Measurements from ENCODE around the gene TMPRSS9.
"Not testable (repeated sequence)": the region's sequence is repeated elsewhere in the genome, so short reads cannot be mapped to it uniquely, and the experiment has no call there.

Gene TMPRSS9

DNA sequence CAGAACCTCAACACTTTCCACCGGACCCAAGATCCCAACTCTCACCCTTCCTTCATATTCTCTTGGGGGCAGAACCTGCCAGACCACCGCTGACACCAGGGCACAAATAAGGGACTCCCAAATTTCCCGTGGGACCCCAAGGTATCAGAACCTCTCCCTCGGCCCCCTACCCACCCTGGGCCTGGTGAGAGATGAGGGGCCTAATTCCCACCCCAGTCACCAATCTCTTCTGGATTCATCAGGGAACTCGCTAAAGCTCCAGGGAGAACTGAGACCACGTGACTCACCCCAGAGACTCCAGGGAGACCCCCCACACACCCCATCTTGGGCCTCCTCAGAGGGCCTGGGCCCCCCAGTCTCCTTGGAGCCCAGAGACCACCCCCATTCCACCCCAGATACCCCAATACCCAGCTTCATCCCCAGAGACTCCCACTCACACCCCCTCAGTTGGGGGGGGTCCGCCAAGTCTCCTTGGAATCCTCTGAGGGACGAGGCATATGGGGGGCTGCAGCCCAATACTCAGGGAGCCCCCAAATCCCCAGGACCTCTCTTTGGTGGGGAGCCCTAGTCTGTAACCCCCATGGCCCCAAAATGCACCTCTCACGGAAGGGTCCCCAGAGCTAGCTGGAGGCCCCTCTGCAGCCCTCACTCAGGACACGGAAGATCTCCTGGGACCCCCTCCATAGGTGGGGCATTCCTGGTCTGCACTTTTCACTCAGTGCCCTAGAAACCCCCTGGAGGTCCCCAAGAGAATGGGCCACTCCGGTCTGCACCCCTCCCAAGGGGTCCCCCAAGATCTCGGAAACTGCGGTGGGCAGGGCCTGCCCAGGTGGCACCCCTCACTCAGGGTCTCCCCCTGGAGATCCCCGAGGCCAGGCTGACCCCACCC, 95.1 kb downstream of the TMPRSS9 start:
- CTCF ChIA-PET: interaction anchor here (1.3 to 1.5 kb wide), 2 partner anchors 158 to 165 kb away, joined by 3 to 6 read pairs; no protein-coding TSS in a partner anchor
- DNase-seq (ENCODE audit: extremely low spot score): no peak
- no peak for TF ChIP-seq CTCF (IDR thresholded peaks at IDR 0.05; ENCODE audit: control extremely low read depth, extremely low read depth, low read depth, missing control alignments)
- POLR2A ChIA-PET: interaction anchor here (1.6 to 2.9 kb wide), 3 partner anchors 21 to 28 kb away, joined by 4 to 45 read pairs (median 20); partner anchors contain the start of genes GADD45B and TIMM13

DNA sequence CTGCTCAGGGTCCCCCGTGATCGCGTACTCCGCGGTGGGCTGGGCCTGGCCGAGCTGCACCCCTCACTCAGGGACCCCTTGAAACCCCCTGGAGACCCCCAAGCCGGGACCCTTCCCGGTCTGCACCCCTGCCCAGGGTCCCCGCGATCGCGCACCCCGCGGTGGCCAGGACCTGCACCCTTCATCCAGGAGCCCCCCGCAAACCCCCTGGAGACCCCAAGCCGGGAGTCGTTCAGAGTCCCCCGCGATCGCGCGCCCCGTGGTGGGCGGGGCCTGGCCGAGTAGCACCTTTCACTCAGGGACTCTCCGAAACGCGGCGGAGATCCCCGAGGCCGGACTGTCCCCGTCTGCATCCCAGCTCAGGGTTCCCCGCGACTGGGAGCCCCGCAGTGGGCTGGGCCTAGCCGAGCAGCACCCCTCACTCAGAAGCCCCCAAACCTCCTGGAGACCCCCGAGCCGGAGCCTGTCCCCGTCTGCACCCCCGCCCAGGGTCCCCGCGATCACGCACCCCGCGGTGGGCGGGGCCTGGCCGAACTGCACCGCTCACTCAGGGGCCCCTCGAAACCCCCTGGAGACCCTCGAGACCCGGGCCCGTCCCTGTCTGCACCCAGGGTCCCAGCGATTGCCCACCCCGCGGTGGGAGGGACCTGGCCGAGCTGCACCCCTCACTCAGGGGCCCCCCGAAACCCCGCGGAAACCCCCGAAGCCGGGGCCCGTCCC, 95.9 kb downstream of the TMPRSS9 start:
- no peak for TF ChIP-seq CTCF (IDR thresholded peaks at IDR 0.05; ENCODE audit: control extremely low read depth, extremely low read depth, low read depth, missing control alignments)
- peak; percentile 86 for DNase-seq (ENCODE audit: extremely low spot score)
- ChIA-PET CTCF (interaction anchor here (0.7 to 1.5 kb wide), 8 partner anchors 13 to 192 kb away, joined by 3 to 10 read pairs (median 6); no protein-coding TSS in a partner anchor), POLR2A (interaction anchor here (1.6 to 2.9 kb wide), 2 partner anchors 22 to 28 kb away, joined by 4 to 45 read pairs; partner anchors contain the start of genes GADD45B and TIMM13)

DNA sequence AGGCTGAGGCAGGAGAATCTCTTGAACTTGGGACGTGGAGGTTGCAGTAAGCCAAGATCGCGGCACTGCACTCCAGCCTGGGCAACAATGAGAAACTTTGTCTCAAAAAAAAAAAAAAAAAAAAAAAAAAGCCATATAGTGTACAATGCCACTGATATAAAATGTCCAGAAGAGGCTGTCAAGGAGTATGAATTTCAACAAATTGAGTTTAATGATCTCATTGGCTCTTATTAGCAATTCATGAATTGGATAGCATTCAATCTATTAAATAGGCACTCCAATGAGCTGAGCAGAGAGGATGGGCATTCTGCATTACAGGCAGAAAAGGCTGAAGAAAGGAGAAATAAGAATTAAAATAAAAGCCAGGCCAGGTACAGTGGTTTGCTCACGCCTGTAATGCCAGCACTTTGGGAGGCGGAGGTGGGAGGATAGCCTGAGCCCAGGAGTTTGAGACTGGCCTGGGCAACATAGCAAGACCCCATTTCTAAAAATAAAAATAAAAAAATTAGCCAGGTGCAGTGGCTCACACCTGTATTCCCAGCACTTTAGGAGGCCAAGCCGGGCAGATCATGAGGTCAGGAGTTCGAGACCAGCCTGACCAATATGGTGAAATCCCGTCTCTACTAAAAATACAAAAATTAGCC, 97.5 kb downstream of the TMPRSS9 start:
- no peak for TF ChIP-seq CTCF (IDR thresholded peaks at IDR 0.05; ENCODE audit: control extremely low read depth, extremely low read depth, low read depth, missing control alignments)
- POLR2A ChIA-PET: interaction anchor here (0.6 to 2.9 kb wide), 2 partner anchors 13 to 20 kb away, joined by 4 to 45 read pairs; partner anchors contain the start of gene GADD45B
- no peak for DNase-seq (ENCODE audit: extremely low spot score)
- CTCF ChIA-PET: interaction anchor here (1.2 to 1.4 kb wide), 3 partner anchors 11 to 191 kb away, joined by 5 to 10 read pairs (median 6); no protein-coding TSS in a partner anchor

GRCh38 chr19:2458054-2458453, 98.0 kb downstream of the TMPRSS9 start:
- ChIA-PET CTCF (no interaction called here), POLR2A (interaction anchor here (1.0 to 2.9 kb wide), 2 partner anchors 18 to 20 kb away, joined by 4 to 45 read pairs; partner anchors contain the start of gene GADD45B)
- no peak for TF ChIP-seq CTCF (IDR thresholded peaks at IDR 0.05; ENCODE audit: control extremely low read depth, extremely low read depth, low read depth, missing control alignments)
- DNase-seq (ENCODE audit: extremely low spot score): no peak

DNA sequence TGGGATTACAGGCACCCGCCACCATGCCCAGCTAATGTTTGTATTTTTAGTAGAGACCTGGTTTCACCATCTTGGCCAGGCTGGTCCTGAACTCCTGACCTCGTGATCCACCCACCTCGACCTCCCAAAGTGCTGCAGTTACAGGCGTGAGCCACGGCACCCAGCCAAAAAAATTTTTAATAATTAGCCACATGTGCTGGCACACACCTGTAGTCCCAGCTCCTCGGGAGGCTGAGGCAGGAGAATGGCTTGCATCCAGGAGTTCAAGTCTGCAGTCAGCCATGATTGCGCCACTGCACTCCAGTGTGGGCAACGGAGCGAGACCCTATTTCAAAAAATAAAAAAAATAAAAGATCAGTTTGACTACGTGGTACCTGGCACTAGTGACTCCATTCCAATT, 98.7 kb downstream of the TMPRSS9 start:
- CTCF ChIA-PET; DNase-seq (ENCODE audit: extremely low spot score): not testable (repeated sequence)
- POLR2A ChIA-PET: interaction anchor here (1.0 kb wide), 1 partner anchor 17 kb away, joined by 4 read pairs; the partner anchor contains the start of gene GADD45B

DNA sequence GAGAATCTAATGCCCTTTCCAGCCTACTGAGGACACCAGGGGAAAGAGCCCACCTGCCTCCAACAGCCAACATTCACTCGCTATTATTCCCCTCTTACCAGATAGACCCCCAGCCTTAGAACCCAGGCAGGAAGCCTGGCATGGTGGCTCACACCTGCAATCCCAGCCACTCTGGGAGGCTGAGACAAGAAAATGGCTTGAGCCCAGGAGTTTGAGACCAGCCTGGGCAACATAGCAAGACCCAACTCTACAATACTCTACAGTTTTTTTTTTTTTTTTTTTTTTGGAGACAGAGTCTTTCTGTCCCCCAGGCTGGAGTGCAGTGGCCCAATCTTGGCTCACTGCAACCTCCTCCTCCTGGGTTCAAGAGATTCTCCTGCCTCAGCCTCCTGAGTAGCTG, 100.2 kb downstream of the TMPRSS9 start:
- no peak for TF ChIP-seq CTCF (IDR thresholded peaks at IDR 0.05; ENCODE audit: control extremely low read depth, extremely low read depth, low read depth, missing control alignments)
- CTCF ChIA-PET: no interaction called here
- no peak for DNase-seq (ENCODE audit: extremely low spot score)
- POLR2A ChIA-PET: no interaction called here

Data from GM10248 (cell line).